Psoas muscle (tissue), 8 donors: ENCODE measurements around the gene HNRNPL. TPM values are rescaled to one million over a fixed set of nuclear protein-coding genes. Genes with fewer than 3 reads are reported as not detected.

ENCODE experiments used
- ATAC-seq, 4 donors: fragments of 200-7000 bp; cut with Tn5 transposase; one replicate each; pipeline ENCODE4 v1.9.1; 2020; ENCODE audit warnings: moderate library complexity in 3 of 4, mild to moderate bottlenecking in 2 of 4
- DNase-seq, 2 donors: peaks; one replicate each; pipeline ENCODE4 v3.0.0-alpha.2; 2020
- H3K27ac ChIP-seq: fragments of 200-600 bp; one replicate; pipeline ENCODE4 v1.8.0; 2022
- H3K27me3 ChIP-seq, 3 donors: fragments of 200-600 bp in 1 of 3; one replicate each; pipeline versions ENCODE4 v1.6.1 to v1.8.0; 2013 to 2022; ENCODE audit warnings: low read length in 2 of 3, mild to moderate bottlenecking in 2 of 3, moderate library complexity in 1 of 3; ENCODE audit not compliant: insufficient read depth in 3 of 3
- H3K36me3 ChIP-seq, 2 donors: fragments of 200-600 bp in 1 of 2; one replicate each; pipeline versions ENCODE4 v1.6.1 to v1.8.0; 2013 to 2022; ENCODE audit warnings: low read depth in 1 of 2, mild to moderate bottlenecking in 1 of 2, moderate library complexity in 1 of 2; ENCODE audit not compliant: insufficient read depth in 1 of 2
- H3K4me1 ChIP-seq: fragments of 200-600 bp; one replicate; pipeline ENCODE4 v1.8.0; 2022
- H3K4me3 ChIP-seq: fragments of 200-600 bp; one replicate; pipeline ENCODE4 v1.8.0; 2022; ENCODE audit warnings: mild to moderate bottlenecking
- H3K9me3 ChIP-seq: fragments of 200-600 bp; one replicate; pipeline ENCODE4 v1.8.0; 2022
- CTCF ChIP-seq: fragments of 200-600 bp; IDR thresholded peaks from one replicate; pipeline ENCODE4 v1.8.0; 2022; ENCODE audit warnings: antibody characterized with exemption
- WGBS, 3 donors: extraction: QIAGEN DNeasy Blood & Tissue Kit; methylation state at CpG; one replicate each; pipeline versions ENCODE4 v1.1.6 to v1.1.7; 2013; 5-methylcytosine and 5-hydroxymethylcytosine counted together
- intact Hi-C, 2 donors: fragments of 100-400 bp; cut with DNase I; formaldehyde crosslinking; loops; one replicate each; pipeline versions ENCODE4 v1.11.0 to v1.14.2; 2022
- polyA plus RNA-seq, 3 donors: library from polyadenylated mRNA; stranded (reverse); fragments of 200-250 nt; gene quantifications; one replicate each; pipeline ENCODE4 v1.2.3, GENCODE V29; 2013
- total RNA-seq, 4 donors: library from RNA; stranded (reverse); fragmentation: NEBNext Ultra II Directional in 2 of 4; extraction: Animal tissue kit (Norgen Biotek cat#: 25700) in 2 of 4; gene quantifications; one replicate each; pipeline versions ENCODE4 v1.2.1 to v1.2.4, GENCODE V29; 2021 to 2023
- donor health status: healthy with polysubstance abuse.
- donor health status: DM: no; HTN: no; CAD: no; lungs with moderate emphysema.
- donor health status: Bipolar disorder and iron deficiency.
- donor health status: healthy.
- donor health status: DM: yes; HTN: yes; CAD: no.
- donor health status: DM: no; HTN: no; CAD: no.
- donor health status: DM: no; HTN: no; CAD: no.
- donor health status: DM: yes; HTN: yes; CAD: no.

HNRNPL gene
- total and polyA plus RNA-seq, 7 donors = 109 to 229 (median 191) TPM

GRCh38 chr19:38869836-38870607, 20.2 kb upstream of the HNRNPL start:
- WGBS, 3 donors = 18 to 30% (median 24%) methylated on average over 33 to 62 of the region's 62 CpGs
- peak; percentile 87 to 89 for DNase-seq

GRCh38 chr19:38869160-38869835, 19.5 kb upstream of the HNRNPL start:
- intact Hi-C loops = no loop called here
- no peaks in the 10 kb centered on the region for H3K9me3 ChIP-seq
- DNase-seq = no peak
- H3K36me3 ChIP-seq = no peaks in the 10 kb centered on the region
- TF ChIP-seq CTCF = no peak
- 25 to 33% (median 31%) methylated on average over 34 of the region's 34 CpGs for WGBS, 3 donors
- no peaks in the 10 kb centered on the region for H3K4me1 ChIP-seq
- no peaks in the 10 kb centered on the region for H3K27me3 ChIP-seq
- peak overlapping the region; percentile 68 for H3K4me3 ChIP-seq
- peak overlapping the region; percentile 70 for H3K27ac ChIP-seq
- peak in 2 of 4 donors; percentile 3 to 11 for ATAC-seq

More at GRCh38 chr19:38869836-38870607, 20.2 kb upstream of the HNRNPL start:
- Histone ChIP-seq H3K9me3 (no peaks in the 10 kb centered on the region), H3K36me3 (no peaks in the 10 kb centered on the region), H3K27ac (peak overlapping the region; percentile 70), H3K27me3 (no peaks in the 10 kb centered on the region), H3K4me3 (peak overlapping the region; percentile 68), H3K4me1 (no peaks in the 10 kb centered on the region)
- peak; percentile 73 for TF ChIP-seq CTCF
- ATAC-seq = peak; percentile 89 to 94 (median 92)
- intact Hi-C loops = no loop called here

- Histone ChIP-seq H3K27ac (no peak overlapping the region), H3K4me1 (no peaks in the 10 kb centered on the region), H3K4me3 (no peak overlapping the region), H3K9me3 (no peaks in the 10 kb centered on the region), H3K27me3 (no peaks in the 10 kb centered on the region), H3K36me3 (no peaks in the 10 kb centered on the region)
- DNase-seq (no peak), ATAC-seq (no peak)
- intact Hi-C loops = no loop called here
- WGBS, 3 donors = 93 to 96% (median 94%) methylated on average over 6 of the region's 6 CpGs
- TF ChIP-seq CTCF = no peak
Measured at GRCh38 chr19:38868551-38868950, 18.8 kb upstream of the HNRNPL start.

GRCh38 chr19:38867171-38867780, 17.5 kb upstream of the HNRNPL start:
- H3K4me3 ChIP-seq = no peak overlapping the region
- no peak for TF ChIP-seq CTCF
- H3K9me3 ChIP-seq = no peaks in the 10 kb centered on the region
- DNase-seq (no peak), ATAC-seq (no peak)
- WGBS, 3 donors = 45 to 62% (median 50%) methylated on average over 10 of the region's 10 CpGs
- no peaks in the 10 kb centered on the region for H3K27me3 ChIP-seq
- peaks cover 11% of the 10 kb centered on the region for H3K4me1 ChIP-seq
- H3K36me3 ChIP-seq = no peaks in the 10 kb centered on the region
- H3K27ac ChIP-seq = no peak overlapping the region
- intact Hi-C loops = no loop called here
